Stimulated activated CD8-positive, alpha-beta memory T cell treated with anti-CD3 and anti-CD28 coated beads, Interleukin-2, amount 100 ng/mL, for 48 hours (primary cell): ENCODE data around the gene MRRF.

ENCODE experiments used
- DNase-seq, 2 donors: peaks; one replicate each; pipeline ENCODE4 v3.0.0-alpha.2; 2020; ENCODE audit warnings: low read depth in 2 of 2

The MRRF gene

GRCh38 chr9:122264360-122265148 lies at the start of gene MRRF, which contains the start of gene RBM18:
TSS of gene MRRF (plus strand) at chr9:122264882. CDS start at chr9:122270892, 6,010 bp downstream.
TSS of gene RBM18 (minus strand) at chr9:122264840. CDS start at chr9:122261492, 3,348 bp downstream.
- peak; percentile 86 for DNase-seq

- DNase-seq: no peak
These were observed 49.0 kb upstream of the MRRF start for GRCh38 chr9:122215663-122216062.

- no peak for DNase-seq
These were observed 48.4 kb upstream of the MRRF start for GRCh38 chr9:122216138-122216797.

- DNase-seq: no peak
These were observed 47.8 kb upstream of the MRRF start for GRCh38 chr9:122216798-122217418.

- no peak for DNase-seq
These were observed 47.0 kb upstream of the MRRF start for GRCh38 chr9:122217640-122218039.

GRCh38 chr9:122218071-122218934 lies 46.4 kb upstream of the MRRF start:
- no peak for DNase-seq

GRCh38 chr9:122218935-122219855 lies 45.5 kb upstream of the MRRF start:
- DNase-seq: no peak

- DNase-seq: no peak
These were observed 44.6 kb upstream of the MRRF start for GRCh38 chr9:122219856-122220672.

- no peak for DNase-seq
These were observed 44.0 kb upstream of the MRRF start for GRCh38 chr9:122220673-122221182.

- DNase-seq: no peak
These were observed 43.4 kb upstream of the MRRF start for GRCh38 chr9:122221183-122221811.

- DNase-seq: no peak
These were observed 41.9 kb upstream of the MRRF start for GRCh38 chr9:122222791-122223190.

- DNase-seq: no peak
These were observed 41.2 kb upstream of the MRRF start for GRCh38 chr9:122223435-122223834.

- DNase-seq: no peak
These were observed 39.2 kb upstream of the MRRF start for GRCh38 chr9:122225312-122226141.

- DNase-seq: no peak
These were observed 38.4 kb upstream of the MRRF start for GRCh38 chr9:122226142-122226757.

- no peak for DNase-seq
These were observed 37.7 kb upstream of the MRRF start for GRCh38 chr9:122226758-122227574.

- no peak for DNase-seq
These were observed 37.1 kb upstream of the MRRF start for GRCh38 chr9:122227575-122227900.

GRCh38 chr9:122228191-122228567 lies 36.5 kb upstream of the MRRF start:
- no peak for DNase-seq
